GM12874 (cell line): ENCODE results near the gene SPAG5.

Experiments
- CTCF ChIP-seq: IDR thresholded peaks from 2 replicates; pipeline ENCODE4 v1.5.1; 2011; ENCODE audit warnings: low read depth, mild to moderate bottlenecking, control low read depth, low read length, moderate library complexity; ENCODE audit not compliant: insufficient read depth

SPAG5 gene

DNA sequence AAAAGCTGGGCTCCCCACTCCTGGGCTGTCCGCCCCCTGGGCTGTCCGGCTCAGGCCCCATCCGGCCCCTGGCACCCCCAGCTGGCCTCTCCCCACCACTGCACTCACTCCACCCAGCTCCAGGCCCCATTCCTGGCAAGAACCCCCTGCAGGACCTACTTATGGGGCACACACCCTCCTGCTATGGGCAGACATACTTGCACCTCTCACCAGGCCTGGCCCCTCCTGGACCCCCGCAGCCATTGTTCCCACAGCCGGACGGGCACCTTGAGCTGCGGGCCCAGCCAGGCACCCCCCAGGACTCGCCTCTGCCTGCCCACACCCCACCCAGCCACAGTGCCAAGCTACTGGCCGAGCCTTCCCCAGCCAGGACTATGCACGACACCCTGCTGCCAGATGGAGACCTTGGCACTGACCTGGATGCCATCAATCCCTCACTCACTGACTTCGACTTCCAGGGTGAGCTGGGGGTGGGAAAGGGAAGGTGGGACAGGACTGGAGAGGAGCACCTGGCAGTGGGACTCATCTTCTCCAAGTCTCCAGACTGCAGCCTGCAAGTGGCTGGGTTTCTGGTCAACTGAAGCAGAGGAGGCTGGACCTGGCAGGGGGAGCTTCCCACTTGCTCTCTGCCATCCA, 64.0 kb downstream of the SPAG5 start:
- no peak for TF ChIP-seq CTCF

GRCh38 chr17:28533091-28533807, 65.6 kb downstream of the SPAG5 start:
- no peak for TF ChIP-seq CTCF

DNA sequence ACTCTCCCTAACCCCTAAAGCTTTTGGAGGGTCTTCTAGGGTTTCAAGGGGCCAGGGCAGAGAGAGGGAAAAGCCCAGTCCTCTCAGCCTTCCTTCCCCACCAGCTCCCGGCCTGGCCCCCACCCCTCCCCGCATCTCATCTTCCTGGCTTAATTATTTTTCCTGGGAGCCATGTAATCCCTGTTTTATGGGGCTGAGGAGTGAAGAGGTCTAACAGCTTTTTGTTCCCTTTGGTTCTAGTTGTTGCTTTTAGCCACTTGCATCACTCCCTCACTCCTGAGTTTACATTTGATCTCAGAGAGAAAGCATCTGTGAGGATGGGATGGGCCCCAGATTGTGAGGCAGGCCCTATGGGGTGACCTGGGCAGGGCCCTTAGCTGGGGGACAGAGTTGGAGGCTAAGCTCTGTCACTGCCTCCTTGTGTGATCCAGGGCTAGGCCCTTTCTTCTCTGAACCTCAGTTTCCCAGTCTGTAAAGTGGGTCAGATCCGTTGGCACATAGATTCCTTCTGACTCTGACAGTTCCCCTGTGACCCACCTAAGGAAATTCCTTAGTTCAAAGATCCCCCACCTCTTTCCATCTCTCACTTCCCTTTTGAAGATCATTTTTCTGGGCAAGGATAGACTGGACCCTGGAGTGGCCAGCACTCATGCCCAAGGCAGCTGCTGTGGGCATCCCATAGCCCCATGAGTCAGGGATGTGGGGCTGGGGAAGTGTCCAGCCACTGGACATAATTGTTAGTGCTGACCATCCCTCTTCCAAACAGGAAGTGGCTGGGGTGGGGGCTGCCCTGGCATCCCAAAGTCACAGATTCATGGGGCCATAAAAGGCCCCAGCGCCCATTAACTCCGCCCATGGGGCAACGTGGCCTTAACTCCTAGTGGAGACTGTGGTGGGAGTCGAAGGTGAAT, 66.5 kb downstream of the SPAG5 start:
- TF ChIP-seq CTCF: no peak

- no peak for TF ChIP-seq CTCF
Observed at GRCh38 chr17:28530926-28531325, 67.9 kb downstream of the SPAG5 start.

- TF ChIP-seq CTCF: no peak
Observed at GRCh38 chr17:28530250-28530649, 68.6 kb downstream of the SPAG5 start.

GRCh38 chr17:28529013-28529400, 69.8 kb downstream of the SPAG5 start:
- no peak for TF ChIP-seq CTCF
